KBM-7 (cell line): ENCODE data around the gene F2RL1.
"Not testable (repeated sequence)": the region's sequence is repeated elsewhere in the genome, so short reads cannot be mapped to it uniquely, and the experiment has no call there.

Experiments
- DNase-seq: peaks from one replicate; pipeline ENCODE4 v3.0.0-alpha.2; 2015
- in situ Hi-C: fragments of 300-500 bp; cut with MboI; formaldehyde crosslinking; loops from 2 replicates; pipeline ENCODE4 v1.14.3; 2020; ENCODE audit warnings: low sequenced_read_pairs, low pct_unique_long_range_greater_than_20kb, mixed read lengths

Gene F2RL1

GRCh38 chr5:76801803-76802195, 17.0 kb upstream of the F2RL1 start:
- DNase-seq: no peak
- in situ Hi-C loops: no loop called here

- in situ Hi-C loops: no loop called here
These were observed 14.6 kb upstream of the F2RL1 start for GRCh38 chr5:76804266-76804665.

GRCh38 chr5:76805821-76806505, 12.9 kb upstream of the F2RL1 start:
- in situ Hi-C loops: no loop called here
- DNase-seq: no peak

More at GRCh38 chr5:76804266-76804665, 14.6 kb upstream of the F2RL1 start:
- no peak for DNase-seq

GRCh38 chr5:76807296-76807695, 11.5 kb upstream of the F2RL1 start:
- in situ Hi-C loops: no loop called here
- DNase-seq: no peak

- in situ Hi-C loops: no loop called here
- no peak for DNase-seq
These were observed 10.6 kb upstream of the F2RL1 start for GRCh38 chr5:76808141-76808691.

GRCh38 chr5:76809141-76809540, 9.7 kb upstream of the F2RL1 start:
- no peak for DNase-seq
- in situ Hi-C loops: no loop called here

- no peak for DNase-seq
- in situ Hi-C loops: no loop called here
These were observed 8.6 kb upstream of the F2RL1 start for GRCh38 chr5:76810236-76810635.

- in situ Hi-C loops: no loop called here
- DNase-seq: no peak
These were observed 7.6 kb upstream of the F2RL1 start for GRCh38 chr5:76811214-76811613.

GRCh38 chr5:76812209-76812608, 6.6 kb upstream of the F2RL1 start:
- DNase-seq, in situ Hi-C loops: not testable (repeated sequence)

- DNase-seq: no peak
- in situ Hi-C loops: no loop called here
These were observed 4.8 kb upstream of the F2RL1 start for GRCh38 chr5:76813982-76814562.

GRCh38 chr5:76816110-76816831, 2.6 kb upstream of the F2RL1 start:
- no peak for DNase-seq
- in situ Hi-C loops: no loop called here

GRCh38 chr5:76819851-76820525, 1.2 kb downstream of the F2RL1 start:
- in situ Hi-C loops: no loop called here
- peak; percentile 47 for DNase-seq

- DNase-seq: no peak
- in situ Hi-C loops: no loop called here
These were observed 1.7 kb downstream of the F2RL1 start for GRCh38 chr5:76820526-76820890.

- DNase-seq: no peak
- in situ Hi-C loops: no loop called here
These were observed 2.3 kb downstream of the F2RL1 start for GRCh38 chr5:76821136-76821535.

GRCh38 chr5:76822105-76822731, 3.4 kb downstream of the F2RL1 start:
- in situ Hi-C loops, DNase-seq: not testable (repeated sequence)

- DNase-seq, in situ Hi-C loops: not testable (repeated sequence)
These were observed 7.6 kb downstream of the F2RL1 start for GRCh38 chr5:76826416-76826815.

- in situ Hi-C loops: no loop called here
These were observed 12.3 kb downstream of the F2RL1 start for GRCh38 chr5:76831110-76831452.

GRCh38 chr5:76836181-76836580, 17.4 kb downstream of the F2RL1 start:
- DNase-seq: no peak
- in situ Hi-C loops: no loop called here

More at GRCh38 chr5:76831110-76831452, 12.3 kb downstream of the F2RL1 start:
- DNase-seq: no peak

- in situ Hi-C loops: no loop called here
- DNase-seq: no peak
These were observed 17.8 kb downstream of the F2RL1 start for GRCh38 chr5:76836585-76836984.
